Measurements from ENCODE around the gene NACAD. TPM values are rescaled to one million over a fixed set of nuclear protein-coding genes. Genes with fewer than 3 reads are reported as not detected.

NACAD gene
- total RNA-seq, 4 donors from 2014 or later = 6.1 to 7.8 (median 6.7) TPM

DNA sequence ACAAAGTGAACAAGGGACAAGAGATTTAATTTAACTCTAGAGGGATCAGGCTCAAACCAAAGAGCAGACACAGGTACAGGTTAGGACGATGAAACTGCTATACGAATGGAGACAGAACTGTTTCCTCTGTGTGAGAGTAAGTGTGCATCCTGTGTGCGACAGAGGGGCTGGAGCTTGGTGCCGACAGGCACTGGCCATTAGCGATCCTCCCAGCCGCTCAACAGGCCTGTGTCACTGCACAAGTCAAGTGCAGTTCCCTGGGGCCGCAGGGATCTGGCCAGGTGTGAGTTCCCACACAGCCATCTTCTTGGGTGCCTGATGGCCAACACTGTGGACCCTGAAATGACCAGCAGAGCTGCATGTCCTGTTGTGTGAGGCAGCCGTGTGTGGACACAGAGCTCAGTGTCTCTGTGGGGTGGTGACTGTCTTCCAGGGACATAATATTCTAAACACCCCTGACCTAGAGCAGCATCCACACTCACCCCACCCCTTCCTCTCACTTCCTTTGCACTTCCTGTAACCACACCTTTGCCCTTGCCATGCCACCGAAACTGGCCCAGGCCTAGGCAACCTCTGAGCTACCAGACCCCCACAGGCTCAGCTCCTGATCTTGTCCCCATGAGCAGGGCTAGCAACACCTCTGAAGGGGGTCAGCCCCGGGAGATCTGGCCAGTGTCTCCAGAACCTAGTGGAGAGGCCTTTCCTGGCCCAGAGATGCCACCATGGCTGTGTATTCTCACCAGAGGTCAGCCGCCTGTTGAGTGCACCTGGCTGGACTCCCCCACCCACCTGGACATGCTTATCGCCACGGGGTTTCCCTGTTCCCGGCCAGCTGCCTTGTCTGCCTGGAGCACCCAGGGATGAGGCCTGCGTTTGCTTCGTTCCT, 34.4 kb upstream of the NACAD start:
- Histone ChIP-seq H3K36me3 (no peaks in the 10 kb centered on the region), H3K27ac (no peak overlapping the region), H3K27me3 (no peaks in the 10 kb centered on the region), H3K4me1 (no peaks in the 10 kb centered on the region), H3K4me3 (no peak overlapping the region), H3K9me3 (no peaks in the 10 kb centered on the region)
- 75 to 78% methylated on average over 15 to 16 of the region's 16 CpGs for WGBS, 2 donors
- TF ChIP-seq POLR2A (IDR thresholded peaks at IDR 0.05) = no peak
- TF ChIP-seq, protein P1, sequence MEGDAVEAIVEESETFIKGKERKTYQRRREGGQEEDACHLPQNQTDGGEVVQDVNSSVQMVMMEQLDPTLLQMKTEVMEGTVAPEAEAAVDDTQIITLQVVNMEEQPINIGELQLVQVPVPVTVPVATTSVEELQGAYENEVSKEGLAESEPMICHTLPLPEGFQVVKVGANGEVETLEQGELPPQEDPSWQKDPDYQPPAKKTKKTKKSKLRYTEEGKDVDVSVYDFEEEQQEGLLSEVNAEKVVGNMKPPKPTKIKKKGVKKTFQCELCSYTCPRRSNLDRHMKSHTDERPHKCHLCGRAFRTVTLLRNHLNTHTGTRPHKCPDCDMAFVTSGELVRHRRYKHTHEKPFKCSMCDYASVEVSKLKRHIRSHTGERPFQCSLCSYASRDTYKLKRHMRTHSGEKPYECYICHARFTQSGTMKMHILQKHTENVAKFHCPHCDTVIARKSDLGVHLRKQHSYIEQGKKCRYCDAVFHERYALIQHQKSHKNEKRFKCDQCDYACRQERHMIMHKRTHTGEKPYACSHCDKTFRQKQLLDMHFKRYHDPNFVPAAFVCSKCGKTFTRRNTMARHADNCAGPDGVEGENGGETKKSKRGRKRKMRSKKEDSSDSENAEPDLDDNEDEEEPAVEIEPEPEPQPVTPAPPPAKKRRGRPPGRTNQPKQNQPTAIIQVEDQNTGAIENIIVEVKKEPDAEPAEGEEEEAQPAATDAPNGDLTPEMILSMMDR (IDR thresholded peaks at IDR 0.05) = no peak
- no peak for TF ChIP-seq EP300 (IDR thresholded peaks at IDR 0.05)
- DNase-seq (ENCODE audit: low spot score in 2 of 2) = no peak

DNA sequence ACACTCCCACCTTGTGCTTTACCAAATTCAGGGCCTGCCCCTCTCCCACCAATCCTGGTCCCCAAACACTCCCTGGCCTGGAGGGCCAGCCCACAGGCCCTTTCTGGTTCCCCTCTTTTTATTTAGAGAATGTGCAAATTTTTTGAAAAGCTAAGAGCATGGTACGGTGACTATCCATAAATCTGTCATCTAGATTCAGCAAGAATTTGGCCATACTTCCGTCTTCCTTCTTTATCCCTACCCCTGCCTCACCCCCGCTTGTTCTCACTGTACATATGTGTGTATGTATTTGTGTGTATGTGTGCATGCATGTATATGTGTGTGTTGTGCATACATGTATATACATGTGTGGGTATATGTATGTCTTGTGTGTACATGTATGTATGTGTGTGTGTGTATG, 30.8 kb upstream of the NACAD start:
- no peak for TF ChIP-seq EP300 (IDR thresholded peaks at IDR 0.05)
- TF ChIP-seq, protein P1 (IDR thresholded peaks at IDR 0.05) = no peak
- TF ChIP-seq POLR2A (IDR thresholded peaks at IDR 0.05) = no peak
- Histone ChIP-seq H3K27ac (no peak overlapping the region), H3K4me1 (no peaks in the 10 kb centered on the region), H3K36me3 (no peaks in the 10 kb centered on the region), H3K27me3 (no peaks in the 10 kb centered on the region), H3K4me3 (no peak overlapping the region), H3K9me3 (no peaks in the 10 kb centered on the region)
- 82 to 86% methylated on average over 3 of the region's 3 CpGs for WGBS, 2 donors
- no peak for DNase-seq (ENCODE audit: low spot score in 2 of 2)

DNA sequence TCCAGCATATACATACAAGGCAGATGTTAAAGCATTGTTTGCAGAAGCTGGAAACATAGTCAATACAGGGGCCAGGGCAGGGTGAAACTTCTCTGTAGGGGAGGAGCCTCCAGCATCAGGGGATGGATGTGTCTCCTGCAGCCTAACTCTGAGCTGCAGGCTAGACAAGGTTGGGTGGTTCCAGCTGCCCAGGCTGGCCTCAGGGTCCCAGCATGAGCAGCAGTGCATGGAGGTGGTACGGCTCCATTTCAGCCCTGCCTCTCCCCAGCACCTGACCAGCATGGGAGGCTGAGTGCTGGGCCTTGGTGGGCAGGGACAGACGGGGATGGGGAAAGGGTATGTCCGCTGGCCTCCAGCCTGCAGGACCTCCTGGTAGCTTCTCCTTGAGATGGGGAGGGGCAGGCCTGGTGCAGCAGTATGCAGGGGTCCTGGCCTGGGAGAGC, 30.1 kb upstream of the NACAD start:
- 57% methylated on average over 1 of the region's 3 CpGs; no CpG with 5 or more reads in 1 of the 2 donors for WGBS, 2 donors
- no peak overlapping the region for H3K27ac ChIP-seq

DNA sequence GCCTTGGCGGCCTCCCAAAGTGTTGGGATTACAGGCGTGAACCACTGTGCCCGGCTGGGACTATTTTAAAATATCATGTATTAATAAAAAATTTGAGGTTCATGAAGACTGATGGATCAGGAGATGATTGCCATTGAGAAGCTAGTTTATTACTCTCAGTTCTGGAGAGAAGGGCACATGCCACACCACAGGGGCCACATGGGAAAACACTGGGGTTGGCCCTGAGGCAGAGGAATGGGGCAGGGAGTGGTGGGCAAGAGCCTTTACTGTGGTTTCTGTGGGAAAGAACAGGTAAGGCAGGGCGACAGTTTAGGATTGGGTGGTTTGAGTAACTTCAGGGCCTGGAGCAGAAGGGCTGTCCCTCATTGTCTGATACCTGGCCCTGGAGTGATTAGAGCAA, 29.5 kb upstream of the NACAD start:
- no peak for DNase-seq (ENCODE audit: low spot score in 2 of 2)
- H3K9me3 ChIP-seq = no peaks in the 10 kb centered on the region
- no peak overlapping the region for H3K27ac ChIP-seq
- no peak overlapping the region for H3K4me3 ChIP-seq
- no peaks in the 10 kb centered on the region for H3K4me1 ChIP-seq
- no peaks in the 10 kb centered on the region for H3K36me3 ChIP-seq
- WGBS, 2 donors = 76 to 91% methylated on average over 4 of the region's 4 CpGs
- no peak for TF ChIP-seq POLR2A (IDR thresholded peaks at IDR 0.05)
- TF ChIP-seq, protein P1 (IDR thresholded peaks at IDR 0.05) = no peak
- no peak for TF ChIP-seq EP300 (IDR thresholded peaks at IDR 0.05)
- H3K27me3 ChIP-seq = no peaks in the 10 kb centered on the region

More for the DNA sequence above, 30.1 kb upstream of the NACAD start:
- no peak for DNase-seq (ENCODE audit: low spot score in 2 of 2)
- no peaks in the 10 kb centered on the region for H3K4me1 ChIP-seq
- H3K36me3 ChIP-seq = no peaks in the 10 kb centered on the region
- no peaks in the 10 kb centered on the region for H3K27me3 ChIP-seq
- TF ChIP-seq POLR2A (IDR thresholded peaks at IDR 0.05) (no peak), EP300 (IDR thresholded peaks at IDR 0.05) (no peak)
- TF ChIP-seq, protein P1 (IDR thresholded peaks at IDR 0.05) = no peak
- H3K4me3 ChIP-seq = no peak overlapping the region
- H3K9me3 ChIP-seq = no peaks in the 10 kb centered on the region

GRCh38 chr7:45117582-45117981, 28.8 kb upstream of the NACAD start:
- H3K36me3 ChIP-seq = no peaks in the 10 kb centered on the region
- 63 to 80% methylated on average over 2 to 4 of the region's 4 CpGs for WGBS, 2 donors
- H3K4me1 ChIP-seq = peaks cover 0 to 2% (median under 1%) of the 10 kb centered on the region in 4 donors
- DNase-seq (ENCODE audit: low spot score in 2 of 2) = no peak
- H3K27ac ChIP-seq = no peak overlapping the region
- TF ChIP-seq, protein P1 (IDR thresholded peaks at IDR 0.05) = no peak
- TF ChIP-seq POLR2A (IDR thresholded peaks at IDR 0.05) = no peak
- no peak for TF ChIP-seq EP300 (IDR thresholded peaks at IDR 0.05)
- H3K4me3 ChIP-seq = no peak overlapping the region
- no peaks in the 10 kb centered on the region for H3K9me3 ChIP-seq
- no peaks in the 10 kb centered on the region for H3K27me3 ChIP-seq

Measured in tibial nerve (tissue), 4 donors.